Esophagus muscularis mucosa (tissue), 4 donors: Measurements from ENCODE around the gene PDE1C. TPM values are rescaled to one million over a fixed set of nuclear protein-coding genes. Genes with fewer than 3 reads are reported as not detected.

Source experiments
- DNase-seq: peaks from one replicate; pipeline ENCODE4 v3.0.0-alpha.2; 2017; ENCODE audit errors: extremely low spot score
- H3K27ac ChIP-seq, 4 donors: fragments of 200-600 bp; sonication (generic); replicated peaks in 1 of 4; 1 replicate in 3 of 4; 2 replicates in 1 of 4; pipeline ENCODE4 v1.5.1; 2016 to 2019; ENCODE audit warnings: mild to moderate bottlenecking in 1 of 4
- H3K27me3 ChIP-seq, 4 donors: fragments of 200-600 bp; sonication (generic); one replicate each; pipeline versions ENCODE4 v1.5.1 to v1.6.0; 2016 to 2019
- H3K36me3 ChIP-seq, 4 donors: fragments of 200-600 bp; sonication (generic); one replicate each; pipeline ENCODE4 v1.5.1; 2016 to 2019
- H3K4me1 ChIP-seq, 4 donors: fragments of 200-600 bp; sonication (generic); one replicate each; pipeline ENCODE4 v1.5.1; 2016 to 2019
- H3K4me3 ChIP-seq, 4 donors: fragments of 200-600 bp; sonication (generic); 1 replicate in 2 of 4; 2 replicates in 2 of 4; pipeline ENCODE4 v1.5.1; 2016 to 2019; ENCODE audit warnings: mild to moderate bottlenecking in 4 of 4, moderate library complexity in 1 of 4
- H3K9me3 ChIP-seq, 4 donors: fragments of 200-600 bp; sonication (generic); 1 replicate in 3 of 4; 2 replicates in 1 of 4; pipeline ENCODE4 v1.5.1; 2016 to 2019
- CTCF ChIP-seq, 3 experiments: fragments of 200-600 bp in 2 of 3; fragments of 450-650 bp in 1 of 3; sonication (generic) in 2 of 3; IDR thresholded peaks; one replicate each; pipeline ENCODE4 v1.5.1; 2017 to 2019; ENCODE audit warnings: antibody characterized with exemption in 3 of 3, mild to moderate bottlenecking in 2 of 3, moderate library complexity in 1 of 3
- EP300 ChIP-seq: sonication (generic); formaldehyde crosslinking; IDR thresholded peaks from one replicate; pipeline ENCODE4 v1.6.1; 2017; ENCODE audit warnings: antibody characterized with exemption
- POLR2A ChIP-seq: fragments of 450-650 bp; IDR thresholded peaks from one replicate; pipeline ENCODE4 v1.6.1; 2017; ENCODE audit warnings: antibody characterized with exemption, moderate library complexity, mild to moderate bottlenecking, low read depth
- POLR2AphosphoS5 ChIP-seq, 2 donors: sonication (generic); formaldehyde crosslinking; IDR thresholded peaks; one replicate each; pipeline ENCODE4 v1.6.1; 2017; ENCODE audit warnings: antibody characterized with exemption in 2 of 2
- WGBS: methylation state at CpG from one replicate; pipeline ENCODE4 v1.1.5; 2018; 5-methylcytosine and 5-hydroxymethylcytosine counted together
- intact Hi-C: fragments of 100-400 bp; cut with DNase I; formaldehyde crosslinking; loops from one replicate; pipeline ENCODE4 v1.15.1; 2023
- total RNA-seq, 4 donors: library from RNA; depleted of rRNA; stranded (reverse); fragments of >200 nt; gene quantifications; one replicate each; pipeline versions ENCODE4 v1.1.0 to v1.2.1, GENCODE V29; 2016

PDE1C gene
- total RNA-seq, 4 donors from 2014 or later = 13.3 to 25.5 (median 17.3) TPM

- WGBS = 78% methylated on average over 2 of the region's 2 CpGs
- Histone ChIP-seq H3K4me3 (no peak overlapping the region), H3K4me1 (peaks cover 0 to 18% (median 2%) of the 10 kb centered on the region in 4 donors), H3K9me3 (no peaks in the 10 kb centered on the region), H3K36me3 (peaks cover 0 to 14% (median 2%) of the 10 kb centered on the region in 4 donors), H3K27me3 (no peaks in the 10 kb centered on the region), H3K27ac (no peak overlapping the region)
- intact Hi-C loops = no loop called here
- TF ChIP-seq POLR2A (no peak), POLR2AphosphoS5 (IDR thresholded peaks at IDR 0.05) (no peak), CTCF (IDR thresholded peaks at IDR 0.05) (no peak), EP300 (no peak)
- no peak for DNase-seq
Observed at GRCh38 chr7:31875424-31875823, 194.8 kb downstream of the PDE1C start.

DNA sequence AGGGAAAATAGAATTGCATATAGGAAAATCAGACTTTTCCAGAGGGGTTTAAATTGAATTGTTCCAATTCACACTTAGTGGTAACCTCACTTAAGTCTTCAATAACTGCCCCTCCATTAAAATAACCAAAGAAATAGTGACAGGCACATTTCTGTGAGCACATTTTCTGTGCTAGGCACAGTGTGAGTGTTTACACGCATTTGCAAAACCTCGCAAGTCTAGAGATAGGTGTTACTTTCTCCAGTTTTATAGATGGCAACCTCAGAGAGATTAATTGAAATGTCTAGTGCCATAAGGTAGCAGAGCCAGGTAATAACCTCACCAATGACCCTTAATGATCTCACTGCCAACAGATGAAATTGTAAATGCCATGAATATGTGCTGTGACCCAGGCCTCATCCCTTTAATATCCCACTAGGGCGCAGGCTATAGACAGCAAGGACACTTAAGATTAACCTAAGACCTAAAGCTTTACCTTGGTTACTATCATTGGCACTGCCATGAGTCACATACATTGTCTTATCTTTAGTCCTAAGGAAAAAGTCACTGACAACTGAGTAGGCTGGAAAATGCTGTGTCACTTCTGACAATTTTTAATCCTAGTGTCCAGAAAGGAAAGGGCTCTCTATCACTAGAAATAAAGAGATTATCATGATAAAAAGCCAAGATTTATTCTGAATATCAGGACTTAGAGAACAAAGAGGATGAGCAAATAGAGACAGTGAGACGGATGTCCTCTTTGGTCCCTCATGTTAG, 195.4 kb downstream of the PDE1C start:
- no peaks in the 10 kb centered on the region for H3K27me3 ChIP-seq
- intact Hi-C loops = no loop called here
- no peak for DNase-seq
- 83% methylated on average over 4 of the region's 4 CpGs for WGBS
- H3K27ac ChIP-seq = no peak overlapping the region
- H3K4me3 ChIP-seq = no peak overlapping the region
- TF ChIP-seq POLR2A (no peak), CTCF (IDR thresholded peaks at IDR 0.05) (no peak), POLR2AphosphoS5 (IDR thresholded peaks at IDR 0.05) (no peak), EP300 (no peak)
- H3K4me1 ChIP-seq = peaks cover 0 to 18% (median 2%) of the 10 kb centered on the region in 4 donors
- no peaks in the 10 kb centered on the region for H3K9me3 ChIP-seq
- peaks cover 0 to 14% (median 2%) of the 10 kb centered on the region in 4 donors for H3K36me3 ChIP-seq

DNA sequence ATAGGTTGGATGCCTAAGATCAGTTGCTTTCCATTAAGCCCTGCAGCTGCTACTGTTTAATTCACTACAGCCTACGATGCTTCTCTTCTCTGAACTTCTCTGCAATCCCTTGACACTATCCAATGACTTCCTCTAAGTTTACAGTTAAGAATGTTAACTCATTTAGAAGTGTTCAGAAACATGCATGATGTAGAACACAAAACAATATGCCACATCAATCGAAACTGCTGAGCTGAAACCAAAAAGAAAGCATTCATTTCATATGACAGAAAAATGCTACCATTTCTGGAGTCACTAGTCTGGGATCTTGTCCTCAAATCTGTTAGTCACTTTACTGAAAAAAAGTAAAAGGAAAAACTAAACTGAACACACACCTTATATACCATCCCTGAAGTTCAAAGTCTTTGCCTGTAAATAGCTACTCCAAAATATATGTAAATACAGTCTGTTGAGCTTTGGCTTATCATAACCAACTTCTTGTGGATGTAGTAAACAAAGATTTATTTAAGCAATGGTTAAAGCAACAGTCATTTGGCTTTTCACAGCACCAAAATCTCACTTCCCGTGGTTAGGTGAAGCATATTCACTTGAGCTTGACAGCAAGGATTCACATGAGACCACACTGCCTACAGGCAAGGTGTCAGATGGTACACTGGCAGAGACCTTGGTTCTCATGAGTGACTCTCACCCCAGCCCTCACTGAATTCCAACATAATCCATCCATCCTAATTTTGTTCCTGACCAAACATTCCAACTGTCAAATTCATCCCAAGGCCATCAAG, 196.2 kb downstream of the PDE1C start:
- Histone ChIP-seq H3K9me3 (no peaks in the 10 kb centered on the region), H3K4me1 (peaks cover 0 to 18% (median 2%) of the 10 kb centered on the region in 4 donors), H3K36me3 (peaks cover 0 to 14% (median 2%) of the 10 kb centered on the region in 4 donors), H3K27ac (no peak overlapping the region), H3K27me3 (no peaks in the 10 kb centered on the region), H3K4me3 (no peak overlapping the region)
- no peak for DNase-seq
- TF ChIP-seq POLR2AphosphoS5 (IDR thresholded peaks at IDR 0.05) (no peak), EP300 (no peak), CTCF (IDR thresholded peaks at IDR 0.05) (no peak), POLR2A (no peak)
- 64% methylated on average over 3 of the region's 3 CpGs for WGBS
- intact Hi-C loops = no loop called here

- no peak for DNase-seq
Observed at GRCh38 chr7:31872545-31873370, 197.4 kb downstream of the PDE1C start.

More at GRCh38 chr7:31872545-31873370, 197.4 kb downstream of the PDE1C start:
- 72% methylated on average over 10 of the region's 10 CpGs for WGBS
- peaks cover 0 to 6% (median 0%) of the 10 kb centered on the region in 4 donors for H3K9me3 ChIP-seq
- H3K4me1 ChIP-seq = peaks cover 0 to 18% (median 2%) of the 10 kb centered on the region in 4 donors
- H3K36me3 ChIP-seq = peaks cover 0 to 14% (median 0%) of the 10 kb centered on the region in 4 donors
- no peak for TF ChIP-seq POLR2A
- TF ChIP-seq EP300 = no peak
- no peak for TF ChIP-seq CTCF (IDR thresholded peaks at IDR 0.05)
- no peak for TF ChIP-seq POLR2AphosphoS5 (IDR thresholded peaks at IDR 0.05)
- no peak overlapping the region for H3K4me3 ChIP-seq
- no peak overlapping the region for H3K27ac ChIP-seq
- intact Hi-C loops = no loop called here
- H3K27me3 ChIP-seq = no peaks in the 10 kb centered on the region
